Activated CD4-positive, alpha-beta T cell treated with anti-CD3 and anti-CD28 coated beads for 1 hour (primary cell): Measurements from ENCODE around the gene RNF113B.

ENCODE experiments used
- DNase-seq: peaks from one replicate; pipeline ENCODE4 v3.0.0-alpha.2; 2020

The RNF113B gene

DNA sequence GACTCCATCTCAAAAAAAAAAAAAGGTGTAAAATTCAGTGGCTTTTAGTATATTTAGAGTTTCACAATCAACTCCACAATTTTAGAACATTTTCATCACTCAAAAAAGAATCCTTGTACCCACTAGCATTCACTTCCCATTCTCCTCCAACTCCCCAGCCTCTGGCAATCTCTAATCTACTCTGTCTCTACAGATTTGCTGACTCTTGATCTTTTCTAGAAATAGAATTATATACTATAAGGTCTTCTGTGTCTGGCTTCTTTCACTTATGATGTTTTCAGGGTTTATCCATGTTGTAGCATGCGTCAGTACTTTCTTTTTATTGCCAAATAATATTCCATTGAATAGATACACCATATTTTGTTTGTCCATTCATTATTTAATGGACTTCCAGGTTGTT, 42.2 kb downstream of the RNF113B start:
- DNase-seq = no peak

GRCh38 chr13:98133946-98134345, 43.1 kb downstream of the RNF113B start:
- DNase-seq = no peak

DNA sequence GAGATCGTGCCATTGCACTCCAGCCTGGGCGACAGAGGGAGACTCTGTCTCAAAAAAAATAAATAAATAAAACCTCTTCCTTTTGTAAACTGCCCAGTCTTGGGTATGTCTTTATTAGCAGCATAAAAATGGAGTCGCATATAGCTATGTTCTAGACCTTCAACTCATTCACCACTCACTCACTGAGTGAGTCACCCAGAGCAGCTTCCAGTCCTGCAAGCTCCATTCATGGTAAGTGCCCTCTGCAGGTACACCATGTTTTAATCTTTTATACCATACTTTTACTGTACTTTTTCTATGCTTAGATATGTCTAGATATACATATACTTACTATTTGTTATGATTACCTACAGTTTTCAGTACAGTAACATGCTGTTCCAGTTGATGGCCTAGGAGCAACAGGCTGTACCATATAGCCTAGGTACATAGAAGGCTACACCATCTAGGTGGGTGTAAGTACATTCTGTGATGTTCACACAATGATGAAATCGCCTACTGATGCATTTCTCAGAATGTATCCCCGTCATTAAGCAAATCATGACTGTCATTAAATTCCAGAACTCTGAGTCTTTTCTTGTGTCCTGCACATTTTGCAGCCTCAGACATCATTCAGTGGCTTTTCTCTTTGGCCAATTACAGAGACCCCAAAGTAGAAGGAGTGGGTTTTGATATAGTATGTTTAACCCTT, 47.9 kb downstream of the RNF113B start:
- no peak for DNase-seq
